ENCODE measurements around the gene TPM3. TPM values are rescaled to one million over a fixed set of nuclear protein-coding genes. Genes with fewer than 3 reads are reported as not detected.

Gene TPM3
- total and polyA plus RNA-seq, 10 of the 15 experiments (the other 5 are each of a cell fraction or from before 2014, with no cell fraction given), result 270 to 759 (median 505) TPM

GRCh38 chr1:154186177-154186576 is 5.7 kb downstream of the TPM3 start:
- peak; percentile 12; the same call in 2 of the 3 replicates for ATAC-seq
- RAD21 ChIA-PET (ENCODE audit: unreplicated experiment), result no interaction called here
- in situ Hi-C loops (cut with MboI), result loop anchor here (10.0 kb wide), 1 partner anchor 149 kb away; no protein-coding TSS in a partner anchor
- TF ChIP-seq, protein P1, sequence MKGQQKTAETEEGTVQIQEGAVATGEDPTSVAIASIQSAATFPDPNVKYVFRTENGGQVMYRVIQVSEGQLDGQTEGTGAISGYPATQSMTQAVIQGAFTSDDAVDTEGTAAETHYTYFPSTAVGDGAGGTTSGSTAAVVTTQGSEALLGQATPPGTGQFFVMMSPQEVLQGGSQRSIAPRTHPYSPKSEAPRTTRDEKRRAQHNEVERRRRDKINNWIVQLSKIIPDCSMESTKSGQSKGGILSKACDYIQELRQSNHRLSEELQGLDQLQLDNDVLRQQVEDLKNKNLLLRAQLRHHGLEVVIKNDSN (IDR thresholded peaks at IDR 0.05; ENCODE audit: borderline replicate concordance, extremely low read length, insufficient read depth, low read depth, low read length), result no peak
- no peak for TF ChIP-seq HDAC6 (IDR thresholded peaks at IDR 0.05; ENCODE audit: unreplicated experiment)
- TF ChIP-seq, protein P2, sequence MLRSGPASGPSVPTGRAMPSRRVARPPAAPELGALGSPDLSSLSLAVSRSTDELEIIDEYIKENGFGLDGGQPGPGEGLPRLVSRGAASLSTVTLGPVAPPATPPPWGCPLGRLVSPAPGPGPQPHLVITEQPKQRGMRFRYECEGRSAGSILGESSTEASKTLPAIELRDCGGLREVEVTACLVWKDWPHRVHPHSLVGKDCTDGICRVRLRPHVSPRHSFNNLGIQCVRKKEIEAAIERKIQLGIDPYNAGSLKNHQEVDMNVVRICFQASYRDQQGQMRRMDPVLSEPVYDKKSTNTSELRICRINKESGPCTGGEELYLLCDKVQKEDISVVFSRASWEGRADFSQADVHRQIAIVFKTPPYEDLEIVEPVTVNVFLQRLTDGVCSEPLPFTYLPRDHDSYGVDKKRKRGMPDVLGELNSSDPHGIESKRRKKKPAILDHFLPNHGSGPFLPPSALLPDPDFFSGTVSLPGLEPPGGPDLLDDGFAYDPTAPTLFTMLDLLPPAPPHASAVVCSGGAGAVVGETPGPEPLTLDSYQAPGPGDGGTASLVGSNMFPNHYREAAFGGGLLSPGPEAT (IDR thresholded peaks at IDR 0.05; ENCODE audit: low read depth), result no peak
- no peak for TF ChIP-seq IKZF2 (IDR thresholded peaks at IDR 0.05)
- TF ChIP-seq NRF1 (conservative IDR thresholded peaks at IDR 0.05; ENCODE audit: low read depth, low read length), result no peak
- no peak for TF ChIP-seq STAT3 (IDR thresholded peaks at IDR 0.05; ENCODE audit: low read depth, low read length)
- peak; percentile 67 for TF ChIP-seq SMC3 (IDR thresholded peaks at IDR 0.05; ENCODE audit: borderline replicate concordance, low read length)
- no peak for TF ChIP-seq E4F1 (IDR thresholded peaks at IDR 0.05; ENCODE audit: borderline replicate concordance, partially characterized antibody)
- 0 out of 2 replicates have a peak, but pooled peaks have one; percentile 25 for TF ChIP-seq YY1 (IDR thresholded peaks at IDR 0.05; ENCODE audit: low read depth, low read length)
- TF ChIP-seq, protein P3, sequence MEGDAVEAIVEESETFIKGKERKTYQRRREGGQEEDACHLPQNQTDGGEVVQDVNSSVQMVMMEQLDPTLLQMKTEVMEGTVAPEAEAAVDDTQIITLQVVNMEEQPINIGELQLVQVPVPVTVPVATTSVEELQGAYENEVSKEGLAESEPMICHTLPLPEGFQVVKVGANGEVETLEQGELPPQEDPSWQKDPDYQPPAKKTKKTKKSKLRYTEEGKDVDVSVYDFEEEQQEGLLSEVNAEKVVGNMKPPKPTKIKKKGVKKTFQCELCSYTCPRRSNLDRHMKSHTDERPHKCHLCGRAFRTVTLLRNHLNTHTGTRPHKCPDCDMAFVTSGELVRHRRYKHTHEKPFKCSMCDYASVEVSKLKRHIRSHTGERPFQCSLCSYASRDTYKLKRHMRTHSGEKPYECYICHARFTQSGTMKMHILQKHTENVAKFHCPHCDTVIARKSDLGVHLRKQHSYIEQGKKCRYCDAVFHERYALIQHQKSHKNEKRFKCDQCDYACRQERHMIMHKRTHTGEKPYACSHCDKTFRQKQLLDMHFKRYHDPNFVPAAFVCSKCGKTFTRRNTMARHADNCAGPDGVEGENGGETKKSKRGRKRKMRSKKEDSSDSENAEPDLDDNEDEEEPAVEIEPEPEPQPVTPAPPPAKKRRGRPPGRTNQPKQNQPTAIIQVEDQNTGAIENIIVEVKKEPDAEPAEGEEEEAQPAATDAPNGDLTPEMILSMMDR (IDR thresholded peaks at IDR 0.05 in 2 of 3, conservative IDR thresholded peaks at IDR 0.05 in 1 of 3; ENCODE audit: control insufficient read depth in 2 of 3, extremely low read depth in 1 of 3, insufficient read depth in 1 of 3, low read depth in 3 of 3, low read length in 3 of 3), result peak; percentile 63 to 78 (median 73)
- TF ChIP-seq KLF5 (IDR thresholded peaks at IDR 0.05; ENCODE audit: partially characterized antibody), result no peak
- no peak for TF ChIP-seq RAD51 (IDR thresholded peaks at IDR 0.05)
- no peak for TF ChIP-seq MYC (IDR thresholded peaks at IDR 0.05; ENCODE audit: insufficient read depth, insufficient read length, insufficient replicate concordance, low read length, severe bottlenecking)
- no peak for TF ChIP-seq ZNF24 (IDR thresholded peaks at IDR 0.05)
- TF ChIP-seq EGR1 (IDR thresholded peaks at IDR 0.05; ENCODE audit: borderline replicate concordance in 1 of 2, low read depth in 2 of 2, low read length in 2 of 2), result no peak
- TF ChIP-seq BCL11A (IDR thresholded peaks at IDR 0.05; ENCODE audit: low read depth, low read length), result no peak
- TF ChIP-seq TARDBP (IDR thresholded peaks at IDR 0.05; ENCODE audit: borderline replicate concordance), result no peak
- TF ChIP-seq RB1 (IDR thresholded peaks at IDR 0.05; ENCODE audit: borderline replicate concordance), result no peak

More at GRCh38 chr1:154186177-154186576, 5.7 kb downstream of the TPM3 start:
- H4K20me1 ChIP-seq (ENCODE audit: control insufficient read depth, insufficient read depth), result 0 out of 2 replicates have a peak, but pooled peaks cover 2% of the 10 kb centered on the region
- H3K4me2 ChIP-seq (ENCODE audit: control insufficient read depth, insufficient read depth), result no peak overlapping the region
- FAIRE-seq, result peak; percentile 44
- H3K79me2 ChIP-seq (ENCODE audit: control insufficient read depth, insufficient read depth, low read length), result peaks cover 19% of the 10 kb centered on the region
- no peak overlapping the region for H3K27ac ChIP-seq (ENCODE audit: control insufficient read depth, insufficient read depth)
- ChIA-PET SMC1A (ENCODE audit: uncharacterized antibody, unreplicated experiment) (interaction anchor here (0.9 to 1.4 kb wide), 3 partner anchors 85 to 149 kb away, joined by 3 to 6 read pairs (median 3); no protein-coding TSS in a partner anchor), CTCF (interaction anchor here (0.6 to 1.4 kb wide), 4 partner anchors 12 to 293 kb away, joined by 3 to 7 read pairs (median 4); partner anchors contain the start of gene HAX1), POLR2A (no interaction called here)
- BruUV-seq (replicated peaks), result no TSS peak
- no peaks in the 10 kb centered on the region for H3K27me3 ChIP-seq (replicated peaks in 1 of 2; ENCODE audit: control insufficient read depth in 2 of 2, insufficient read depth in 2 of 2, low read length in 1 of 2)
- intact Hi-C loops (cut with micrococcal nuclease; ENCODE audit: unreplicated experiment), result loop anchor here (1.0 kb wide), 2 partner anchors 86 to 149 kb away; partner anchors contain the start of gene HAX1
- 36% methylated on average over 1 of the region's 1 CpG for WGBS (ENCODE audit: insufficient coverage, insufficient replicate concordance, low lambda C conversion rate, missing lambda C conversion rate)
- H3K4me1 ChIP-seq (ENCODE audit: control insufficient read depth, insufficient read depth, low read length), result no peaks in the 10 kb centered on the region
- H3K36me3 ChIP-seq (ENCODE audit: control insufficient read depth in 2 of 2, insufficient read depth in 2 of 2, low read length in 1 of 2), result no peaks in the 10 kb centered on the region; a peak in 1 of 4 replicates
- H2AFZ ChIP-seq (ENCODE audit: control insufficient read depth, low read depth, low read length), result no peak overlapping the region
- no peak for DNase-seq (ENCODE audit: low read depth, low spot score)
- H3K4me3 ChIP-seq, result no peak overlapping the region
- no peak overlapping the region for H3K9ac ChIP-seq (ENCODE audit: control insufficient read depth, insufficient read depth, low read length)
- H3K9me3 ChIP-seq (replicated peaks; ENCODE audit: control insufficient read depth, insufficient read depth, low read length), result no peaks in the 10 kb centered on the region

All from GM12878 (cell line).